ENCODE measurements around the gene HEMGN. TPM values are rescaled to one million over a fixed set of nuclear protein-coding genes. Genes with fewer than 3 reads are reported as not detected.

HEMGN gene
- total and polyA plus RNA-seq, 2 of the 13 experiments (the other 11 are each of a cell fraction or from before 2014, with no cell fraction given), result not detected

DNA sequence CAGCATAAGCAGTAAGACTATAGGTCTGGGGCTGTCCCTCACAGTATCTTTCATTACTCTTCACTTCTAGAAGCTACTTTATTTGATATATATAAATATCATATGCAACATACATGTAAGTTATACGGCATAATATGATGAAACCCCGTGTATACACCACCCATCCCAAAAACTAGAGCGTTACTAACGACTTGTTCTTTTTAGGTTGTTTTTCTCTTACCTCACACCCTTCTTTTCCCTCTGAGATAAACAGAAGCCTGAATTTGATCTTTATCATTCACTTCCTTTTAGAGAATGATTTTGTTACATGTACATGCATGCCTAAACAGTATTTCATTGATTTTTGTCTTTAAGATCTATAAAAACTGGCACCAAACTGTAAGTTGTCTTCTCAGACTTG, 19.4 kb downstream of the HEMGN start:
- ChIA-PET POLR2A (no interaction called here), CTCF (ENCODE audit: low intra/inter-chr PET ratio, low total read pairs) (no interaction called here)
- in situ Hi-C loops (cut with HindIII; ENCODE audit: extremely low pct_ligation_motif_present, low pct_unique_long_range_greater_than_20kb), result no loop called here
- Histone ChIP-seq H2AFZ (ENCODE audit: low read length) (no peak overlapping the region), H3K4me3 (replicated peaks in 1 of 3; ENCODE audit: insufficient read depth in 1 of 3, low read depth in 2 of 3, low read length in 3 of 3) (no peak overlapping the region), H4K20me1 (ENCODE audit: insufficient read depth, low read length) (no peaks in the 10 kb centered on the region), H3K9me3 (ENCODE audit: low read length) (no peaks in the 10 kb centered on the region), H3K9ac (ENCODE audit: insufficient read depth, low read depth, low read length) (no peak overlapping the region), H3K79me2 (ENCODE audit: insufficient read depth, low read length) (peaks cover 11% of the 10 kb centered on the region), H3K27ac (ENCODE audit: extremely low read length, insufficient read depth, low read length) (no peak overlapping the region), H3K27me3 (ENCODE audit: control insufficient read depth in 1 of 2, insufficient read depth in 2 of 2, low read length in 2 of 2) (no peaks in the 10 kb centered on the region; a peak in 1 of 5 replicates), H3K36me3 (replicated peaks in 1 of 2; ENCODE audit: control insufficient read depth in 1 of 2, insufficient read depth in 2 of 2, low read length in 2 of 2) (peaks cover 3 to 10% of the 10 kb centered on the region in 2 experiments; a peak in 4 of 5 replicates), H3K4me1 (ENCODE audit: insufficient read depth, low read length) (peaks cover 22% of the 10 kb centered on the region), H3K4me2 (ENCODE audit: low read depth, low read length) (no peak overlapping the region)
- FAIRE-seq (no peak), DNase-seq (ENCODE audit: low spot score) (no peak), ATAC-seq (no peak)
- no TSS peak for BruUV-seq (replicated peaks)
- 90% methylated on average over 4 of the region's 4 CpGs for WGBS (ENCODE audit: low lambda C conversion rate)
- no peak for TF ChIP-seq ZNF562 (CRISPR knock-in tag; IDR thresholded peaks at IDR 0.05; ENCODE audit: borderline replicate concordance)
- no peak for TF ChIP-seq ELF4 (CRISPR knock-in tag; IDR thresholded peaks at IDR 0.05; ENCODE audit: borderline replicate concordance)
- TF ChIP-seq, protein P1, sequence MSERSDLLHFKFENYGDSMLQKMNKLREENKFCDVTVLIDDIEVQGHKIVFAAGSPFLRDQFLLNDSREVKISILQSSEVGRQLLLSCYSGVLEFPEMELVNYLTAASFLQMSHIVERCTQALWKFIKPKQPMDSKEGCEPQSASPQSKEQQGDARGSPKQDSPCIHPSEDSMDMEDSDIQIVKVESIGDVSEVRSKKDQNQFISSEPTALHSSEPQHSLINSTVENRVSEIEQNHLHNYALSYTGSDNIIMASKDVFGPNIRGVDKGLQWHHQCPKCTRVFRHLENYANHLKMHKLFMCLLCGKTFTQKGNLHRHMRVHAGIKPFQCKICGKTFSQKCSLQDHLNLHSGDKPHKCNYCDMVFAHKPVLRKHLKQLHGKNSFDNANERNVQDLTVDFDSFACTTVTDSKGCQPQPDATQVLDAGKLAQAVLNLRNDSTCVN (CRISPR knock-in tag; IDR thresholded peaks at IDR 0.05; ENCODE audit: borderline replicate concordance), result no peak
- TF ChIP-seq RBM39 (IDR thresholded peaks at IDR 0.05; ENCODE audit: low read depth, low read length, poor library complexity, severe bottlenecking), result no peak
- TF ChIP-seq YY1 (IDR thresholded peaks at IDR 0.05; ENCODE audit: insufficient read depth, insufficient replicate concordance, low read depth, low read length), result no peak
- no peak for TF ChIP-seq MAFG (CRISPR knock-in tag; IDR thresholded peaks at IDR 0.05)
- no peak for TF ChIP-seq ZNF773 (CRISPR knock-in tag; IDR thresholded peaks at IDR 0.05; ENCODE audit: borderline replicate concordance)
- TF ChIP-seq, protein P2, sequence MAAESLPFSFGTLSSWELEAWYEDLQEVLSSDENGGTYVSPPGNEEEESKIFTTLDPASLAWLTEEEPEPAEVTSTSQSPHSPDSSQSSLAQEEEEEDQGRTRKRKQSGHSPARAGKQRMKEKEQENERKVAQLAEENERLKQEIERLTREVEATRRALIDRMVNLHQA (CRISPR knock-in tag; IDR thresholded peaks at IDR 0.05), result no peak
- TF ChIP-seq RAD21 (CRISPR knock-in tag; IDR thresholded peaks at IDR 0.05), result no peak
- TF ChIP-seq ZFP62 (CRISPR knock-in tag; IDR thresholded peaks at IDR 0.05), result no peak
- no peak for TF ChIP-seq ZIK1 (CRISPR knock-in tag; IDR thresholded peaks at IDR 0.05; ENCODE audit: borderline replicate concordance, low read depth)
- no peak for TF ChIP-seq NR2F2 (IDR thresholded peaks at IDR 0.05; ENCODE audit: borderline replicate concordance, low read depth)
- no peak for TF ChIP-seq GFI1 (CRISPR knock-in tag; IDR thresholded peaks at IDR 0.05; ENCODE audit: borderline replicate concordance)
- intact Hi-C loops (cut with micrococcal nuclease; ENCODE audit: unreplicated experiment), result no loop called here
